Activated T-helper 1 cell treated with Interleukin-2 at 50 U/mL for 16 hours (primary cell): ENCODE measurements around the gene TMOD2.
A peak's percentile ranks its signal among the peaks of the same experiment; 100 is the strongest.
"Not testable (repeated sequence)": the region's sequence is repeated elsewhere in the genome, so short reads cannot be mapped to it uniquely, and the experiment has no call there.

ENCODE experiments used
- DNase-seq: peaks from one replicate; pipeline ENCODE4 v3.0.0-alpha.2; 2020; ENCODE audit warnings: low read depth

The TMOD2 gene

DNA sequence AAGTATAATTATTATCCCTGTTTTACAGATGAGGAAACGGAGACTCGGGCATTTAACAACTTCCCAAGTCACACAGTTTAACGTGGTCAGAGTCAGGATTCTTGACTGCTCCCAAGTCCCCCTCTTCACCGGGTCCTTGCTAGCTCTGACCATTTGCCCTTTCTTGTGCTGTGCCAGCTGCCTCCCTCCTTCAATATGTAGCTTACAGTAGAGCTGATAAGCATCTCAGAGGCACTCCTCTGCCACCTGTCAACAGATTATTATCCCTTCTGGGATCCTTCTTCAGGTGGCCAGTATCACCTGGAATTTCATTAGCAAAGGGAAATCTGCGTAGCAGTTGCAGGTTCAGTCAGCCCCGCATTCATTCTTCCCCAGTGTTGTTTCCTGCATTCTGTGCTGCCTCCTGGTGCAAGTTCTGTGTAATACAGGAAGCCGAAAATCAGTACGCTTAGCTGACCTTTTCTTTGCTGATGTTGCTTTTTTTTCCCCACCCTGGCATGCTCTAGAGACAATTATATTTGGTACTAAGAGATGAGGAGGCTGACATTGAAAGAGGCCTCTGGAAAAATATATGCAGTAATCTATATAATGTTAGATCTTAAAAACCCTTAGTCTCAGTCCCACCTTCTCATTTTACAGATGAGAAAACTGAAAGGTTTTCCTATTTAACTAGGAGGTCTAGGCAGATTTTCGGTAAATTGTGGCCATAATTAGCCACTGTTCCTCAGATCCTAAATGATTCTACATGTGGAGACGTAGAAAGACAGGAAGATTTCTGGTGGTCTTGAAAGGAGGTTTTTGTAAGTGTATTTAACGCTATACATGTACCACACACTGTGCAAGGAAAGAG lies 24.8 kb downstream of the TMOD2 start:
- DNase-seq = peak; percentile 14

DNA sequence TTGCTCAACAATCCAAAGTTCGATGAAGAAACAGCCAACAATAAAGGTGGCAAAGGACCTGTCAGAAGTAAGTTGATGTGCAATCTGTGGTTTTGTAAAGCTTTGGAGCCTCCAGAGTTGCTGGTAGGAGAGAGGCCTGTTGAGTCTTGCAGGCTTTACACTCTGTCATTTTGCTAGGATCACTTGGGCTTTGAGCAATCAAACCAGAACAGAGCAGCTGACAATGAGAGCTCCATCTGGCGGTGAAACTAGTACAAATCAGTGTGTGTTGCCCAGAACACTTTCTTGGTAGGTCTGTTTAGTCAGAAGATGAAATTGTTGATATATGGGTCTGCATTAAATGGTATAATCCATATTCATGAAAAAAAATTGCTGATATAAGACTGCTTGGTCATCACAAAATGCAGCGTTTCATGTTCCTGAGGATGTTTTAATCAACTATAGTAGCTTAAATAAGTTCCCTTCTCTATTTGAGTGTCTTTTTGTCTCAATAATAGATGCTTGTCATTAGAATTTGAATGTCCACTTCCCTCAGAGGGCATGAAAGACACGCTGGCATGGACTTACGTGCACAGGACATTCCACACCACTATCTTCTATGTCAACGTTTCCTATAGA lies 25.7 kb downstream of the TMOD2 start:
- DNase-seq = peak; percentile 22

DNA sequence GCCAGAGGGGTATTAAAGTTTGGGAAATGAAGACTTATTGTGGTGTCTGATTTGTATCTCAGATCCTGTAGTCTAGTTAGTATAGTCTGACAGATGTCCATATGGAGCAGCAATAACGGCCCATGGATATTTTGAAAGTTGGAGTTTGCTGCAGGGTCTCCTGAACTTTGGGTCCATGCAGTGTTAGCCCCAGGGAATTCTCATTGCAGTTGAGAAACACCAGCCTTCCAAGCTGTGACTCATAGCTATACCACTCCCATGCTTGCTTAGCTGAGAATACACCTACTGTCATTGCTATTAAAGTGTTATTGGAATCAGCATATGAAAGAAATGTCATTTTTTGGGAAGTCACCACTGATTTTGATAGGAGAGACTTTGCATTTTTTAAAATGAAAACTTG lies 29.2 kb downstream of the TMOD2 start:
- no peak for DNase-seq

DNA sequence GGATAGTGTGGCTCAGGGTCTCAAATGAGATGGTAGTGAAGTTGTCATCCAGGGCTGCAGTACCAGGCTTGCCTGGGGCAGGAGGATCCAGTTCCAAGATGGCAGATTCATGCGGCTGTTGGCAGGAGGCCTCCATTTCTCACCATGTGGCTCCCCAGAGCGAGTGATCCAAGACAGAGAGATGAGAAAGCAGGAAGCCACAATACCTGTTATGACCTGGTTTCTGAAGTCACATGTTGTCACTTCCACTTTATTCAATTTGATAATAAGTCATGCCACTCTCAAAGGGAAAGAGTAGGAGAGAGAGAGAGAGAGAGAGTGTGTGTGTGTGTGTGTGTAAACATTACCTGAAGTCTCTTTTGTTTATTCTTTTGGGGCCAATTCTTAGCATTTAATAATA lies 30.1 kb downstream of the TMOD2 start:
- no peak for DNase-seq

DNA sequence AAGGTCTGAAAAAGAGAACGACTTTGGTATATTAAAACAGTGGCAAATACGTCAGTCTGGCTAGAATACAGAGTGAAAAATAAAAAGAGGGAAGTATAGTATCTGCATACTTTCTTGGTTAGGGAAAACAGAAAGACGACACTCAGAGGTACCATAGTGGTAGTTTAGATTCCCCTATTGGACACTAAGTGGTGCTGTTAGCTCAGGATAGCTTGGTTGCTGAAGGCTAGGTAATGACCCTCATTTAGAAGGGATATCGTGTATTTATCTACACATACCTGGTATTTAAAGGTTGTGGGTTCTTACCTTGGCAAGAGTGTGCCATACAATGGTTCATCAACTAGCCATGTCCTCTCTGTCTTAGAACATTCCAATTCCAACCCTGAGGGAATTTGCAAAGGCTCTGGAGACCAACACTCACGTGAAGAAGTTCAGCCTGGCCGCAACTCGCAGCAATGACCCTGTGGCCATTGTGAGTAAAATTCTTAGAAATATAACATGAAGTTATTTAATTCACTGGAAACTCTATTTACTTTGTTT lies 31.0 kb downstream of the TMOD2 start:
- no peak for DNase-seq

DNA sequence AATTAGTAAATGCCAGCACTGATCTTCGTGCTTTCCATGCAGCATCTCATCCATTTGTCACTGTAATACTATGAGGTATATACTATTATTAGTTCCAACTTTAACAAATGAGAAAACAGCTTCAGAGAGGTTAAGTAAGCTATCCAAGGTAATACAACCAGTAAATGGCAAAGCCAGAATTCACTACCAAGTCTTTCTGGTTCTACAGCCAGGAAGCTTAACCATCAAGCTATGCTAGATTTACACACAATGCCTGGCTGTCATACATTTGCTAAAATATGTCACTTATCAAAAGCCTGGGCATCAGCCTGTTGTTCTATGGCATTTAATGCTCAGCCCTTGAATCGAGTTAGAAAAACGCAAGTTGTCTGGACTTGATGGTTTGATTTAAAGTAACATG lies 32.6 kb downstream of the TMOD2 start:
- DNase-seq = no peak

DNA sequence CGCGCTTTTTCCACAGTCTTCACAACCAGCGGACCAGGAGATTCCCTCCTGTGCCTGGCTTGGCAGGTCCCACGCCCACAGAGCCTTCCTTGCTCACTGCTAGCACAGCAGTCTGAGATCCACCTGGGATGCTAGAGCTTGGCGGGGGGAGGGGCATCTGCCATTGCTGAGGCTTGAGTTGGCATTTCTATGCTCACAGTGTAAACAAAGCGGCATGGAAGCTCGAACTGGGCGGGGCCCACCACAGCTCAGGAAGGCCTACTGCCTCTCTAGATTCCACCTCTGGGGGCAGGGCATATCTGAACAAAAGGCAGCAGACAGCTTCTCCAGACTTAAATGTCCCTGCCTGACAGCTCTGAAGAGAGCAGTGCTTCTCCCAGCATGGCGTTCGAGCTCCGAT lies 35.7 kb downstream of the TMOD2 start:
- DNase-seq = not testable (repeated sequence)

DNA sequence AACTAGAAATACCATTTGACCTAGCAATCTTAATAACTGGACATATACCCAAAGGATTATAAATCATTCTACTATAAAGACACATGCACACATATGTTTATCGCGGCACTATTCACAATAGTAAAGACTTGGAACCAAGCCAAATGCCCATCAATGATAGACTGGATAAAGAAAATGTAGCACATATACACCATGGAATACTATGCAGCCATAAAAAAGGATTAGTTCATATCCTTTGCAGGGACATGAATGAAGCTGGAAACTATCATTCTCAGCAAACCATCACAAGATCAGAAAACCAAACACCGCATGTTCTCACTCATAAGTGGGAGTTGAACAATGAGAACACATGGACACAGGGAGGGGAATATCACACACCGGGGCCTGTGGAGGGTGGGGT lies 41.1 kb downstream of the TMOD2 start:
- not testable (repeated sequence) for DNase-seq

DNA sequence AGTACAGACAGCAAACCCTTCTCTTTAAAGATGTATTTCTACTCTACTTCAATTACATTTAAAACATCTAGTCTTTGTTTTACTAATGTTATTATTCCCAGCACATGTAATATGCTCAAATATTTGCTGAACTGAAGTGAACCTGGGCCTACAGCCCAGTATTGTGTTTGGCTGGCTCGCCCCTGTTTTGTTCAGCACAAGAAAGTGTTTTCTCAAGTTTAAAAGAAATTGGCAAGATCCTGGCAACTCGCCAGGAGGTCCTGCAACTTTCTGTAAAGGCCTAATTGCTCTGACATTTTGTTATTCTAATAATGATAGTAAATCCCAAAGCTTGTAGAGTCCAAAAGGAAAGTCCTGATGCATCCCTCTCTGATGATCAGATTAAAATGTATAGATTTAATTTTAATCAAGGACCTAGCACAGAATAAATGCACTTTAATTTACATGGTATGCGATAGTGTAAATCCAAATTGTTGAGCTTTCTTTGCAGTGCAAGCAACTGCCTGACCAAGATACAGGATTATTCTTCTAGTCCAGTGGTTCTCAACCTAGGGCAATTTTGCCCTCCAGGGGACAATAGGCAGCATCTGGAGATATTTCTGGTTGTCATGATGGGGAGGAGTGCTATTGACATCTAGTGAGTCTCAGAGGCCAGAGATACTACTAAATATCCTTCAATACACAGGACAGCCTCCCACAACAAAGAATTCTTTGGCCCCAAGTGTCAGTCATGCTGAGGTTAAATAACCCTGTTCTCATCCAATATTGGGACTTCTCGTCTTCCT lies 42.3 kb downstream of the TMOD2 start:
- DNase-seq = no peak

DNA sequence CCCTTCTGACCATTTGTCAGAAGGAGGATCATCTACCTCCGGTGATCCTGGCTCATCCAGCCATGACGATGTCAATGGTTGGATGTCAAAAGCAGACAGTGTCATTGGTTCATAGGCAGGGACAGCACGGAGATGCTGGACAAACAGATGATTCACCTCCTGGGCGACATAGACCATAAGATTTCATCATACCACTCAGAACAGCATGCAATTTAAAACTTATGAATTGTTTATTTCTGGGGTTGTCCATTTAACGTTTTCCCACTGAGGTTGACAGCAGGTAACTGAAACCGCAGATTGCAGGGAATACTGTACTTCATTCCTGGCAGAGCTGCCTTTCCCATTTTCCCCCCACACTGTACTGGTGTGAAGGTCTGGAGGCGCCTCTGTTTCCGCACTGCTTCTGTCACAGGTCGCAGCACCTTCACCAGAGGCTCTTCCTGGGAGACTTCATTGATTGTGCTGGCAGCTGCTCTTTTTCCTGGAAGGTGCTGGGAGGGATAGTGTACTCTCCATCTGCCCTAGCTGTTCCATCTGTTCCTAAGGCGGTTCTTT lies 45.5 kb downstream of the TMOD2 start:
- DNase-seq = no peak

DNA sequence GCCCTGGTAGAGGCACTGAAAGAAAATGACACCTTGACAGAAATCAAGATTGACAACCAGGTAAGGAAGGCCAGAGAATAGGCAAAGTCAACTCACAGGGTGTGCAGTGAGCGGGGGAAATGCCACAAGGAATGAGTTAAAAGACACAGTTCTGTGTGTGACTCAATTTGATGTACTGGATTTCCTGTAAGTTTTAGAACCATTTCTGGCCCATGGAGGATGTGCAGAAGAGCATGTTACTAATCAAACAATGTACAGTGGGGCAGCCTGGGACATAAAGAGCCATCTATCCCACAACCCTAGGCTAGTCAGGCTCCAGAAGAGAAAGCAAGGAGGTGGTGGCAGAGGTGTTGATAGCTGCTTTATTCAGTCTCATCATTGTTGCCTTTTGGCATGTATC lies 46.9 kb downstream of the TMOD2 start:
- DNase-seq = no peak

DNA sequence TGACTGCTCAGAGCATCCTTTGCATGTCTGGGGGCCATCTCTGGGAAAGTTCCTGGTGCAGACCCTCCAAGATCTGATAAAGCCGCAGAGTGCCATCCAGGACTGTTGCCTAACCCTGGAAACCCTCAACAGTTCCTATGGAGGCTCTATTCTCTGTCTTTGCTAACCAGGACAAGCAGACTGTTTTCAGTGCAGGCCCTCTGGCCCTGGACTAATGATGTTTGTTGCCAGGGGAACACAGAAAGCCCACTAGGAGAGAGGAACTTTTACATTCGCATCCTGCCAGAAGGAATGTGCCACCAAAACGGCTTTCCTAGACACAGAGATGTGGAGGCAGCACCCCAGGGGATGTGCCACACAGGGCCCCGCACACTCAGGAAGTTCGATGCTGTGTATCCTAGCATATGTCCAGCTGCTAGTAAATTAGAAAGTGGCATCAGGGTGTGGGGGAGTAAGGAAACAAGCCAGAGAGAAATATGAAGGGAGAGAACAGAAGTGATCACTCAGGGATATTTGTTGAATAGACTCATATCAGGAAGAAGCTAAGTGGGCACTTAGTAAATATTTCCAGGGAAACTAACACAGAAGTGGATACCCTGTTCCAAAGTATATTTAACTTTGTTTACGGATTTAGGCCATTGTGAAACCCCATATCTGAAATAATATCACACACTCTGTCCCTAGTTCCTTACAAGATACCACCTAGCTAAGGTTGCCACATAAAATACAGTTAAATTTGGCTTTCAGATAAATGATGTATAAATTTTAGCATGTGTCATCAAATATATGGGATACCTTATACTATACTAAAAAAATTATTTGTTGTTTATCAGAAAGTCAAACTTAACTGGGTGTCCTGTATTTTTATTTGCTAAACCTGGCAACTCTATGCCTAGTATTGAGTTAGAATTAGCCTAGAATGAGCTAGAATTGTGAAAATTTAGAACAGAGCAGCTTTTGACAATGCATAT lies 48.2 kb downstream of the TMOD2 start:
- DNase-seq = no peak

DNA sequence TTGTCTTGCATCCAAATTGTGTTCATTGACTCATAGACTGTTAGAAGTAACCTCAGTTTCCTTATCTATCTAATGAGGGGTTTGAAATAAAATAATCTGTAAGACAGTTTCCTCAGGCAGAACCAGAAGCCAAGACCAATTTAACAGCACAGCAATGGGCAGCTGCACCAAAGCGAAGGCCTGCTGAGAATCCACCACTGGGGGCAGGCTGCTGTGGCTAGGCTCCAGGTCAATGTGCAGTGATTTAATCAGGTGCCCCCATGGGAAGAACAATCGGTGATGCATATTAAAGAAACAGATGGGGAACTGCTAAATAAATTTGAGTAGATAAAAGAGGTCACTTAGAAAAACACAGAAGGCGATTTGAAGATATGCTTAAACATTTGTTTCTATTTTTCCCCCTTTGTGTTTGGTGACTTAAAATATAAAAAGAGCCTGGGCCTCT lies 50.0 kb downstream of the TMOD2 start:
- DNase-seq = no peak

DNA sequence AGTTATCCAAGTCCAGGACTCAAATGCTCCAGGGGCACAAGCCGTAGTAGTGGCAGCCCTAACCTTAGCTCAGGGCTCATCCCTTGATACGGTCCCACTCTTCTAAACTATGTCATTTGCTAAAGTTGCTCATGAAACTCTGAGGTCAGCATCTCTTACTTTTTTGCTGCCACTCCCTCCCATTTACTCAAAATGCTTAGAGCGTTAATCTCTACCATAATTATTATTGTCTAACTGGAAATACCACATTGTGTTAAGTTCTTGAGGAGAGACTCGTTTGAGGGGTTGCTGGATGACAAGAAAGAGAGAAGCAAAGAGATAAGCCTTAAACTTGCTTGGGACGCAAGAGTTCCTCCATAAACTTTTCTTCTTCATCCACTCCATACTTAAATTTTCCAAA lies 51.2 kb downstream of the TMOD2 start:
- DNase-seq = no peak

DNA sequence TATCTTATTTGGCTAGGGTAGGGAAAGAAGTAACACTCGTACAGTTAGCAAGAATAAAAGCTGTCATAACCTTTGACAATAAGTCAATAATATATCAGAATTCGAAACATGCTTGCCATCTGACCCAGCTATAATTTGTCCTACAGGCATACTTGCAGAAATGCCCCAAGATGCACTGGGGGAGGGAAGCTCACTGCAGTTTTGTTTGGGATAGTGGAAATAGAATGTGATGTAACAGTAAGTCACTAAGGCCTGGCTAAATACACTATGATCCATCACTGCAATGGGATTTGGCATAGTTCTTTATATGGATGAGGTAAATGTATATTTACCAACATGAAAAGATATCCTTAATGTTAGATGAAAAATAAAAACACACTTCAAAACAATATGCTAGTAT lies 52.6 kb downstream of the TMOD2 start:
- no peak for DNase-seq

DNA sequence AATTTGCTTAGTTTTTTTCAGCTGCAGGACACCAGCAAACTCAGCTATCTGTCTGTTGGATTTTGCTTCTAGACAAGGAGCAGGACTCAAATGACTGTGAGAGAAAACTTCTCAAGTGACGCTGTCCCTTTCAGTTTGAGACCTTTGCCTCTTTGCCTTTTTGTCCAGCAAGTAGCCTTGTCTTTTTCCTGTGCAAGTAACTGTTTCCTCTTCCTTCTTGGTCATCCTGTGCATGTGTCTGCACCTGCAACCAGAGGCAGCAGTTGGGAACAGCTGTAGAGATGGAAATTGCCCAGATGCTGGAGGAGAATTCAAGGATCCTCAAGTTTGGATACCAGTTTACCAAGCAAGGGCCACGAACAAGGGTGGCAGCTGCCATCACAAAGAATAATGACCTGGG lies 54.7 kb downstream of the TMOD2 start:
- no peak for DNase-seq

DNA sequence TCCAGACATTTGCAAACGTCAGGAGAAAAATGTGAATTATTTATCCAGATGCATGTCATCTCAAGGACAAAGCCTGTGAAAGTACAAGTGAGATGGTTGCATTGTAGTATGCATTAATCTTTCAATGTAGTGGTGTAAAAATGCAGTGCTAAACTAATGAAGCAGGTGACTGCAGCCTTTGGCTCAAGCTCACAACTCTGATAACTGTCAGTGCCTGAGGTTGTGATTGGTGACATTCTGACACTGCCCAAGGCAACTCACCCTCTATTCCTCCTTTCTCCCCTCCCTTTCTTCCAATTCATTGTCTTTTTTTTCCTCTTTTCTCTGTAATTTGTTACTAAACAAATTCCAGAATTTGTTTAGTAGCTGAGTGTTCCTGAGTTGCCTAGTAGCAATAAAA lies 58.1 kb downstream of the TMOD2 start:
- DNase-seq = no peak

DNA sequence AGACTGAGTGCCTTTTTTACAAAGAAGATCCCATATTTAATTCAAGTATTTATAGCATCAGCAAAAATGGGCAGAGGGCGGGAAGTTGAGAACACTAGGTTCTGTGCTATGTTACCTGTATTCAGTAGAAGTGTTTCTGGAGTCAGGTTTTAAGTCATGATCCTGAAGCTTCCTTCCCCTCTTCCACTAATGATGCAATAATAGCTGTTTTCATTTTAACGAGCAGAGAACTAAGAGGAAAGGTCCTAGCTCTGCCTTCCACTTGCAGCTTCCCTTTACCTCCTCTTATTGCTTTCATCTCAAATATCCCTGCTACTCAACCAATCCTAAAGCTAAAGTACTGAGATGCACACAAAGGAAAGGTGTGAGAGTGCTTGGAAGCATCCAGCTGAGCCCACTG lies 61.2 kb downstream of the TMOD2 start:
- no peak for DNase-seq

DNA sequence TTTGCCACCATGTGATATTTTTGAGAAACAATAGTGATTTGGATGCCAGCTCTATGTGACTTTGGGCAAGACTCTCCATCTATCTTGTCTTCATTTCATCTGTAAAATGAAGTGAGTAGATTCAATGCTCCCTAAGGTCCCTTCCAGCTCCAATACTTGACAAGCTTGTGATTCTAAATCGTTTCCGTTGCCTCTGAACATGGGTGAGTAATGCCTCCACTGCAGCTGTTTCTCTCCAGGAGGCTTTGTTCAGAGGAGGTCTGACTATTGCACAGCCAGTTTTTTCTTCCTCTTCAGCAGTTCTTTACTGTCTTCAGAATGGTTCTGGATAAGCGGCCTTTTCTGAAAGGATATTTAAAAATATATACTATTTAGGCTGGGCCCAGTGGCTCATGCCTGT lies 63.2 kb downstream of the TMOD2 start:
- no peak for DNase-seq

DNA sequence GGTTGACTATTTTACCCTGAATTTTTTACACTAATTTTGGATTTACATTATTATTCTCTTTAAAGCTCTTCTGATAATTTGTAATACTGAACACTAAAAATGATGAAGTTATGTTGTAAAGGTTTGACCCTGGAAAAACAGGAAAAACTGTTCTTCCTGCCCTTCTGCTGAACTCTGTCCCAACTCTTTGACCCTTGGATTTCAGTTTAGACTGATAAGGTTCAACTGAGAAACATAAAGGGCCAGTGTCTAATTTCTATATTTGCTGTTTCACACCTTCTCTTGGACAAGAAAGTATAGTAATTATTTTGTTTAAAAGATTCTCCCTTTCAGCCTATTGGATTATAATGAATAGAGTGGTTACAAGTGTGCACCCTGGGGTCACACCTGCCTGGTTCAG lies 65.2 kb downstream of the TMOD2 start:
- no peak for DNase-seq

DNA sequence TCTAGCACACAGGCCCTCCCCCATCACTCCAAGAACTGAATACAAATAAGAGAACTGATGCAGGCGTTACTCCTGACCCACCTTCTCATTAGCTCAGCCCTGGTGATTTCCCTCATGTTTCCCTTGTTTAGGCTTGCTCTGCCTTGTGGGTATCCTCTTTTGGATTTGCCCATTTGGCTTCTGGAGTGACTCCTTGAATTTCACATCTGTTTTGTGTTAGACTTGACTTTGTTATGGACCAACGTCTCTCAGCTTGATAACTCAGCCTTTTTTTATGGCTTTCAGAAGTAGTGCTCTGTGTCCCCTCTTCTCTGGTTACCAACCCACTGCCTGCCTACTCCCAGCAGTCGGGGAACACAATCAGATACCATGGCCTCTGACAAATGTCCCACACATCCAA lies 66.8 kb downstream of the TMOD2 start:
- DNase-seq = no peak
